Stromal cell of bone marrow (primary cell): Measurements from ENCODE around the gene SPX.

Experiments
- DNase-seq: peaks from one replicate; pipeline ENCODE4 v3.0.0-alpha.2; 2012; ENCODE audit warnings: low read depth

SPX gene

DNA sequence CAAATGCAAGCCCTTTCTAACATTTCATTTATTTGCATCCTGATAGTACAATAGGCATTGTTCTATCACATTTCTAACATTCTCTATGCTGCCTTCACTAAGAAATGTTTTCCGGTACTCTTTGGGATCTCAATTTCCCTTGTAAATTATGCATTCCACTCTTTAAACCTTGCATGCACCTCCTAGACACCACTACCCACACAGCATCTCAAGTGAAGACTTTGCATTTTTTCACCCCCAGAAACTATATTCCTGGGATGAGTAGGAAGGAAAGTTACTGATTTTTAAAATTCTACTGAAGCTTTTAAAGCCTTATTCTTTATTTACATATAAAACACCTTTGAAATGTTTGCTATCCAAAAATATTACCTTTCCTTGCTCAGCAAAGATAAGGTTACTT is 51.4 kb downstream of the SPX start:
- no peak for DNase-seq

DNA sequence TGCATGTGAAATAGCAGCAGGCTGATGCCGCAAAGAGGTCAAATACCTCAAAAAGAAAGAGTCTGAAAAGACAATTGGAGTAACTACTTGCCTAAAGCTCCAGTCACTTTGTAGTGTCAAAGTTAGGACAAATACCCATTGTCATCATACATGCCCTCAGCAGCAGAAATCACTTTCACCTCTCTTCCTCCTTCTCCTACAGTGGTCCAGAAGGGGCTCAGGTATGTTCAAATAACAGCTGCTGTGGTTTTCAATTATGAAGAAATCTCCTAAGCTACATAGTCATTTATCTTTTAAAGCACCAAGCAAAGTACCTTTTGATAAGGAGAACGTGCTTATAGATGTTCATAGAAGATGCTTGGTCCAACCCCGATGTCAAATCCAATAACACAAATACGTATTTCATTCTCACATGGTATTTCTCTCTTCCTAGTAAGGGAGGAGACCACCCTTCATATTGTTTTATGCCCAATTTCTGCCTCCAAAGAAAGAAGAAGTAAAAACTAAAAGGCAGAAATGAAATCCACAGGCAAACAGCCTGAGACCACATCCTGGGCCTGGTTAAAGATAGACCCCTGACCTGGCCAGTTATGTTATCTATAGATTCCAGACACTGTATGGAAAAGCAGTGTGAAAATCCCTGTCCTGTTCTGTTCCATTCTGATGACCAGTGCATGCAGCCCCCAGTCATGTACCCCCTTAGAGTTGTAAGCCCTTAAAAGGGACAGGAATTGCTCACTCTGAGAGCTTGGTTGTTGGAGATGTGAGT is 54.8 kb downstream of the SPX start:
- DNase-seq = no peak
